Activated T-cell treated with anti-CD3 and anti-CD28 coated beads, Interleukin-2, amount 50 U/mL, for 48 hours (primary cell): Measurements from ENCODE around the gene PRKCA.

Experiments
- DNase-seq, 2 experiments: peaks; one replicate each; pipeline ENCODE4 v3.0.0-alpha.2; 2020

Gene PRKCA

DNA sequence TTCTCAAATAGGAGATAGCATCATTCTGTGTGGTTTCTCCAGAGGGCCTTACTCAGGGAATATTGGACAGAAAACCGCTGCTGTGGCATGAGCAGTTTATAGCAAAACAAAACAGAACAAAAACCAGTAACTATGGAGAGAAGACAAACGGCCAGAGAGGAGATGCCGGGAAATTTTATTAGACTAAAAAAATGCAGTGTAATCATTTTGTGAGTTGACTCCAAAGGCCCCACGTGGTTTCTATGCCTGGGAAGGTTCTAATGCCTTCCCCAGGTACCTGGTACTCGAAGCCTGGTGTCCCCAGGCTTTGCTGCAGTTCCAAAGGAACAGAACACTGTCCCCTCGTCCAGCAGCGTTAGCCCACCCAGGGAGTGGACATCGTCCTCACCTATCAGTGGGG, 519.6 kb downstream of the PRKCA start:
- no peak for DNase-seq

DNA sequence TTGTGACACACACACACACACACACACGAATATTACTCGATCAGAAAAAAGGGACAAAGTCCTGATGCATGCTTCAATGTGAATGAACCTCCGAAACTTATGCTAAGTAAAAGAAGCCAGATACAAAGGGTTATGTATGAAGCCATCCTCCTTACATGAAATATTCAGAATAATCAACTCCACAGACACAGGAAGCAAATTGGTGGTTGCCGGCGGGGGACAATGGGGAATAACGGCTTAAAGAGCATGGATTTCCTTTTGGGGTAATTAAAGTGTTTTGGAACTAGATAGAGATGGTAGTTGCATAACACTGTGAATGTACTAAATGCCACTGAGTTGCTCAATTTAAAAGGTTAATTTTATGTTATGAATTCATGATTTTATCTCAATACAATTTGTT, 524.4 kb downstream of the PRKCA start:
- no peak for DNase-seq

DNA sequence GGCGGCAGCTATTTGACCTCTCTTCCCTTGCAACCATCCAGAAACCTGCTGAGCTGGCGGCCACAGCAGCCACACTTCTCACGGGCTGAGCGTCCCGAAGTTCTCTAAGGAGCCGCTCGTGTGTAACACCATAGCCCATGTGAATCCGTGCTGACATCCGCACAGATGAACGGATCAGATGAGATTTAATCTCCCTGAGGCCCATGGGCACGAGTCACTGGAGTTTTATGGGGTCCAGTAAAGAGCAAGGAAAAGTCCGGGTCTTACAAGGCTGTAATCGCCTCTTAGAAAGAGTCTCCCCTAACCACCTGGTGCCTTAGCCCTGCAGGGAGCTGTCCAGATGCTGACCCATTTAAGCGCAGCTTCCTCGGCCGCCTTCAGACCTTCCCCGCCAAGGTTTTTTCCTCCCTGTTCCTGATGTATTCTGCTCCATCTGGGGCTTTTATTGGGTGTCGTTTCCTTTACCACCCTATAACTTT, 527.0 kb downstream of the PRKCA start:
- peak in 1 of 2 experiments; percentile 29 for DNase-seq

DNA sequence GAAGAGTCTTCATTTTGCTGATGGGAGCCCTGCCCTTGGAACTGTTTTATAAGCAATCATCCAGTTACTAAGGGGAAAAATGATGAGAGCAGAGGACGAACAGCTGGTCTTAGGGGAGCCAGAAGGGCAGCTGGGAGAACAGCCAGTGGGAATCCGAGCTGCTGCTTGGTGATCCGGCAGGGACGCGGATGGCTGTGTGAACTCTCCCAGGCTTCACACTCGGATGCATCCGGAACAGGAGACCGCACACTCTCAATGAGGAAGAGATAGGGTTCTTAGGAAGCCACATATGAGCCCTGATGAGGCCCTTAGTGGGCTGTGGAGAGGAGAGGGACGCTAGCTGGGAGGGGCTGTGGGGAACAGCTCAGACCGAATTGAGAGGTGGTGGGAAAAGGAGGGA, 527.5 kb downstream of the PRKCA start:
- DNase-seq, result no peak

DNA sequence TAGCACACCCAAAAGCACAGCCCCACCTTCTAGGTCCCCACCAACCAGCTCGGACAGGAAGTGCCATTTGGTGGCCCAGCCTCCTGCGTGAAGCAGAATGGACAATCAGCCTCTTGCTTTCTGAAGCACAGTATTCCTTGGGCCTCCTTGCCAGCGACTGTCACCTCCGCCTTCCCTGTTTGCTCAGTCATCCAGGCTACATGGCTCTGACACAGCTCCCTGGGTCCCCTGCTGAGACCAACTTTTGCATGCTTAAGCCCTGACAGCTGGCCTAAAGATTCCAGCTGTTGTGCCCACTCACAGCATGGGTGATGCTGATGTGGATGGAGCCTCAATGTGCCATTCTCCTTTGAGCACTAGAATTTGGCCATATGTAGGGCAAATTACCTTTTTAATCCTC, 528.0 kb downstream of the PRKCA start:
- no peak for DNase-seq

DNA sequence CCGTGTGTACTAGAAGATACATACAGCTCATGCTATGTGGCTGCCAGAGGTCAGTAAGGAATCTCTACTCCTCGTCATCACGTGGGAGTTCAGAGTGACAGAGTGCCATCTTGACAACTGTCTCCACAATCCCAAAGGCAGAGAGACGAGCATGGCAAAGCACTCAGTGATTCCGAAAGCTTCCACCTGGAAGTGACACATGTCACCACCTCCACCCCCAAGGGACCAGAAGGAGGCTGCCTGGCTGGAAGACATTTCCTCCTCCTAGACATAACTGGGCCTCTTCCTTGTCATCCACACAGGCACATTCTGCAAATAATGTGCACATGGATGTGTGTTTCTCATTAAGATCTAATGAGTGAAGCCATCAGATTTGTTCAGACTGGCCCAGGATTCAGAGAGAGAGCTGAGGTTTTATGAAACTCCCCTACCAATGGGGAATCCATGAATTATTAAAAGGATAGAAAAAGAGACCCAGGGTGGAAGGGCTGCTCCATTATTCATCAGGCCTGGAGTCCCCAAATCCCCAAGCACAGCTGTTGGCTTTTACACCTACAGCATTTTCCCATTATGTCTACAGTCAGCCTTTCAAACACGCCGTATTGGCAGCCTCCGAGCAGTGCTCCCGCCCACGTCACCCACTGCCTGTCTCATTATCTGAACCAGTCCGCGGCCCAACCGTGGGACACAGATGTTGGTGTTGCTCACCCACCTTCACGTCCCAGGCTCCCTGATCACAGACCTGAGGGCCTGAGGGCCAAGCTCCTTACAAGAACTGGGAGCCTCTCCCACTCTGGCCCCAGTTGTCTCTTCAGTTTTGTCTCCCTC, 529.2 kb downstream of the PRKCA start:
- DNase-seq, result no peak

DNA sequence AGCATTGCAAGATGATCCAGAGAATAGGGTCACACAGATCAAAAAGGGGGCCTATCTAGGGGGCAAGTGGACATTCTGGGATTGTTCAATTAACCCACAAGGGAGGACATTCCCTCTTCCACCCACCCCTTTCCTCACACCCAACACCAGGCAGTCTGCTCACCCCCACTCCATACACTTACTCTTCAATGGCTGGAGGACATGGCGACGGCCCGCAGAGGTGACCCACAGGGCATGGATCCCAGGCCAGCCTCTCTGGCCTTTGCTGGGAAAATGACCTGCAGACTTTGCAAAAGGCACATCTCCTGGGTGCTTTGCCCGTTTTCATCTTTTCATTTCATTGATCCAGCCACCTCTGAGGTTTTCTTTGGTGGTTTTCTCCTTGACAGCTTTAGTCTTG, 530.8 kb downstream of the PRKCA start:
- no peak for DNase-seq

DNA sequence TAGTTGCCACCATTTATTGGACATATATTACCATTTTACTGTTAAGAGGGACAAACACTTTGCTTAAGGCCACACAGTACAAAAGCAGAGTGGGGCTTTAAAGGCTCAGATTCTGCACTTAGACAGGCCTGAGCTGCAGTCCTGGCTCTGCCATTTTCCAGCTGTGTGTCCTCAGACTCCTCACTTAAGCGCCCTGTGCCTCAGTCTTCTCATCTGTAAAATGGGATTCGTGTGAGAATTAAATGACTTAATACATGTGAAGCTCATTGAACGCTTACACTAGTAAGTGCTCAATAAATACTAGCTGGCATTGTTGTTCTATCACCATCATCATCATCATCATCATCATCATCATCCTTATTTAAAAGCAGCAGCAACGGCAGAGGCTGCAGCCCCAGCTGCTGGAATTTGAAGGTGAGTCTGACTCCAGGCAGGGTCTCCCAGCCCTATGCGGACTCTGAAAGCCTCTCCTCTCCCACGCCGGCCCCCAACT, 532.1 kb downstream of the PRKCA start:
- DNase-seq, result no peak

DNA sequence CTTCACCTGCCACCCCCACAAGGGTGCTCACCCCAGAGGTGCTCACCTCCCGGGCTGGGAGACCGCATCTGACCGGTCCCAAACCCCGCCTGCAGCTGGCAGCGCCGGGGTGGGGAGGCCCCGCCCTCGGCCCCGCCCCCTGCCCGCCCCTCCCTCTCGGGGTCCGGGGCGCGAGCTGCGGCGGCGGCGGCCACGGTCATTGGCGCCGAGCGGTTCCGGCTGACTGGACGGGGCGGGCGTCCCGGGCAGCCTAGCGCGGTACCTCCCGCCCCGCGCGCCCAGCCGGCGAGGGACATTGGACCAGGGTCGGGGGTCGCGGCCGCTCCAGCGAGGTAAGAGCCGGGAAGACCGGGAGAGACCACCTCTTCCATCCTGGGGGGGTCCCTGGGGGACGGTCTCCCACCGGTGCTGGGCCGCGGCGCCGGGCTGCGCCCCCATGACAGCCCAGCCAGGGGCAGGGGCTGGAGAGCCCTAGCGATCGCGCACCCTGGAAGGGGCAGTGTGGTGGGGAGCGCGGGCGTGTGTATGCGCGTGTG, 532.6 kb downstream of the PRKCA start, which contains the start of gene CACNG5:
CACNG5 (plus strand) TSS at position 199 of the 536 bp plus-strand sequence. CDS start 42,216 bp downstream, outside the sequence.
- no peak for DNase-seq

DNA sequence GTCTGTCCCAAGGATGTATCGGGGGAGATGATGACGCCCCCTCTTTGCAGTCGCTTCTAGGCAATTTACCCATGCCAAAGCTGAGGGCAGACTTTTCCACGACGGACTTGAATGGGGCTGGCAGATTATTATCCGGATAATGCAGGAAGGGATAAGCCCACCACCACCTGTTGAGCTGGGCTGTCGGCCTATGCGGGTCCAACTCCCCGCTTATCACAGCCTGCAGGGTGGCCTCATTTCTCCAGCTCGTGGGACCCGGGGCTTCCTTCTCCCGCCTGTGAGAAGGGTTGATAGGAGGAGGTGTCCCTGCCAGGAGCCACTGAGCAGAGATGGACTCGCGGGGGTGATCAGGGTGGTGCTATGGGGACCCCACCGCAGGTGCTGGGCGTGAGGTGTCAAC, 533.1 kb downstream of the PRKCA start:
- DNase-seq, result no peak

DNA sequence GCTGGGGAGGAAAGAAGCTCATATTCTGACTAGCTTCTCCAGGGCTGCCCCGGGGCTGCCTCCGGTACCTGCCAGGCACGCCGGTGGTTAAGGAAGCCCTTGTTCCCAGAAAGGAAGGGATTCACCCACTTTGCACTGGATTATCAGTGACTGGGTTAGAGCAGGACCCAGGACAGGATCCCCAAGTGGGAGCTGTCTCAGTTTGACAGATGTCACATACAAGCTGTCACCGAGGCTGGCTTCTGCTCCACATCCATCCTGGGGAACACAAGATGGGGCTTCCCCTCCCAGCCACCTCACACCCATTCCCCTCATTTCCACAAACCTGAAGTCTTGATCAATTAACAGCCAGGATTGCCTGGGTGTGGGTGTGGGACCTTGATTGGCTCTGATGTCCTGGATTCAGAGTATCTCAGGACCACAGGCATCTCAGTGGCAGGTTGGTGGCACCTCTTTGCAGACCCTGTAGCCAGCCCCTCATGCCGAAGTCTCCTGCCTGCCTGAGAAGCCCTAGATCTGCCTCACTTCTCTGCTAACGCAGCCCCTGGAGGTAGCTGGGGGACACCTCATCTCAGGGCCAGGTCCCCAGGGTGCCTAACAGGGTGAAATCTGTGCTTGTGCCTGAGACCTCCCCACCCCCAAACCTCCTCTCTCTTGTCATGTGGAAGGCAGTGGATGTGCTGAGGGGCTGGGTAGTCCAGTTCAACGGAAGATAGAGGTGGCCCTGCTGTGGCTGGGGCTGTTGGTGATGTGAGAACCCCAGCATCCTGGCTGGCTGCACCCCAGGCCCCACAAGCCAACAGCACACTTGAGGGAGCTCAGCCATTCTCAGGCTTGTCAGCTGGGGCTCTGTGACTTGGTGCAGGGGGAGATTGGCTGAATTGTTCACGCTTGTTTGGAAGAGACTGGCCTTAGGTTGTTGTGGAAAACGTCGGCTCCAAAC, 533.9 kb downstream of the PRKCA start:
- DNase-seq, result no peak

DNA sequence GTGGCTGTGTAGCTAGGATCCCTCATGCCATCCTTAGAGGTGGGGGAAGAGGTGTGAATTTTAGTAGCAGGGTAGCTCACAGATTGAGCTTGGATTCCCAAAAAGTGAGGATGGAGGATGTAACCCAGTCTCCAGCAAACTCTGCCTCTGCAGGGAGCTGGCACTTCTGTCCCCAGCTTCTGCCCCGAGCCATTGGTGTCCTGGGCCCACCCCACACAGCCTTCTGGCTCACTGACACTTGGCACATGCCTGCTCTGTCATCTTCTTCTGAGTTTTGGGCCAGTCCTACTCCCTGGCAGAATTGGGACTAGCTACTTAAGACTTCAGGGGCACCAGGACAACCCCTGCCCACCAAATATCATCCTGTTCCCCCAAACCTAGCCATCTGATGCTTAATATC, 534.8 kb downstream of the PRKCA start:
- no peak for DNase-seq

DNA sequence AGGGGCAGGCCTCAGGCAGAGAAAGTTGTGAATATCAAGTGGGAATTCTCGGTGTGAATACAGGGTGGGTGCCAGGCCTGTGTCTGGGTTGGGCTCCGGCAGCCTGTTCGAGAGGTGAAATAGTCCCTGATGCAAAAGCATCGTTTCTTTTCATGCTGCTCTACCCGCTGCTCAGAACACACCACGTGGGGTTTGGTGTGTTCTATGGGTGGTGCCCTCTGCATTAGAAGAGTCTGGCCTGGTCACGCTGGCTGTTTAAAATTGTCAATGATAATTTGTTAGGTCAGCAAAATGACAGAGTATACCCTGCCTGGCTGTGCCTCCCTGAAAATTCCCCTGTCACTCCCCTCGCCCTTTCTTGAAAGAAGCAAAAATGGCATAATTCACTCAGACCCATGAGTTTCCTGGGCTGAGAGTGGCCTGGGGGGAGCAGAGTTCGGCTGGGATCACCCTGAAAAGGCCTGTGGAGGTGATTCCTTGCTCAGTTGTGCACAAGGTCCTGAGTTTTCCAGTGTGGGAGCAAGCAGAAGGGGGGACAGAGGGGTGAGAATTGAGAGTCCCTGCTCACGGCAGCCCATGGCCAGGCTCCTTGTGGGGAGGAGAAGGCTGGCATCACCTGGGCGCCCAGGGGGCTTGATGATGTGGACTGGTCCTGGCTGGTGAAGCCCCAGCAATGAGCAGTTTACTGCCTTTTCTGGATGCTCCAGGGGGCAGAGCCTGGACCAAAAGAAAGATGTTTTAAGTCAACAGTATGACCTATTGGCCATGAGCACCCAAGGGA, 535.7 kb downstream of the PRKCA start:
- DNase-seq, result no peak

DNA sequence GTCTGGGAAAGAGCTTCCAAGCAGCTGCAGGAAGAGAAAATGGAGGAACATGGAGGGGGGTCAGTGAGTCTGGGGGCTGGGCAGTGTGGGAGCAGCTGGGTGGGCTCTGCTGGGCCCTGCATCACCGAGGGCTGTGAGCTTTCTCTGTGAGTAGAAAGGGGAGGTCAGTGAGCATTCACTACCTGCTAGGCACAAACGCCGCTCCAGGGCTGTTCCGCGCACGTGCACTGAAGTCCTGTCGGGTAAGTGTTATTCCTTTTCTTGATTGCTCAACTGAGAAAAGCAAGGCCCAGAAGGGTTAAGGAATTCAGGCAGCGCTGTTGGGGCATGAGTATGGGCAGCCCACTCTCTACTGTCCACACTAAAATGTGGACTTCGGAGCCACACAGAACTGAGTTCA, 537.2 kb downstream of the PRKCA start:
- no peak for DNase-seq

DNA sequence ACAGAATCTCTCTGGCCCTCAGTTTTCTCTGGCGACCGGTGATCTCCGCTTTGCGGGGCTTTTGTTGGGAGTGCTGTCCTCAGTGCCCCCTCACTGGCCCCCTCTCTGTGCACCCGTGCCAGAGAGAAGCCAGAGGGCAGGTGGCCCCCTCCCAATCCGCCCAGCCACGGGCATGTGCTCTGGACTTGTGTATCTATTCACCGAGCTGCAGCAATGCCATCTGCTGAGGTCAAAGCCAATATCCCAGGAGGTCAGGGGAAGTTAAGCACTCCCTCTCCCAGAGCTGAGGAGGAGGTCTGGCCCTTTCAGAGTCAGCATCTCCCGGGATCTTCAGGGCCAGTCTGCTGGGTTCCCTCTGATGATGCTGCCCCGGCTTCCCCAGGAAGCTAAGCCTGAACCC, 537.6 kb downstream of the PRKCA start:
- no peak for DNase-seq

DNA sequence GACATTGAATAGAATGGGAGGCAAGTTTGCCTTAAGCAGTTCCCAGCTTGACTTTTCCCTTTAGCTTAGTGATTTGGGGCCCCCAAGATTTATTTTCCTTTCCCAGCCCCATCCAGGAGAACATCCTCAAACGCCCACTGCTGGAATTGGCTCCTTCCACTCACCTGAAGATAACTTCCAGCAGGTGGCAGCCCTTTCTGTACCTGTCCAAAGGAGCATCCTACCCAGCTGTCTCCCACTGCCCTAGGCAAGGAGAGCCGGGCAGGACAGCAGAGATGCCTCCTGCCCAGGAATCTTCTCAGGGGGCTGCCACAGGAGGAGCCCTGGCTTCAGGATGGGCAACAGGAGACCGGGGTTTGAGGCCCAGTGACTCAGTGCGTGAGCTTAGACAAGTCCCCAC, 538.9 kb downstream of the PRKCA start:
- no peak for DNase-seq

DNA sequence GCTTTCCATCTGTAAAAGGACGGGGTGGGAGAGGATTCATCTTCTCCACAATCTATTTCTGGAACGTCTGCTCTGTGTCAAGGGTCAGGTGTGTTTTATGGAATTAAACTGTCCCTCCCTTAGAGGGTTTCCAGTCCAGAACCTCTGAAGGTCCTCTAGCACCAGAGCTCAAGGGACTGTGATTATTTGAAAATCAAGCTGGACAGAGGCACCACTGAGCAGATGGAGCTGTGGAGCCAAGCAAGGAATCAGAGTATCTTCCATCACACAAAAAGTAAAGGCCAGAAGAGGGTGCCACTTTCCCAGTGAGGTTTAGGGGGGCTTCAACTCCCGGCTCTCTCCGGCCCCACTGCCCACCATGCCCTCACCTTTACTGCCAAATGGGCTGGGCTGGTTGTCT, 539.3 kb downstream of the PRKCA start:
- DNase-seq, result no peak

DNA sequence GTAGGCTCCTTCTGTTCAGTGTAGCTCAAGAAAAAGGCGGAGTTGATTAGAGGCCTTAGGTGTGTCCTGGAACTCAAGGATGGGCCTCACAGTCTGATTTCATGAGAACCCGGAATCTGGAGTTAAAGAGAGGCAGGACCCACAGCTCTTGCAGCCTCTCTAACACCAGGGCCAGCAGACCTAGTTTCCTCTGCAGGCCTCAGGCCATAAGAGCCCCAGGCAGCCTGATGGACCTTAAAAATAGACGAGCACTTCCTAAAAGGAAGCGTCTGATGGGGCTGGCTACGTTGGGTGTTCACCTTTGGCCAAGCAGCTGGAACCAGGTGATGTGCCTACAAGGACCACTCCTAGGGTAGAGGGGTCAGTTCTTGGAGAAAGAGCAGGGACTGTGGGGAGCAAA, 540.1 kb downstream of the PRKCA start:
- DNase-seq, result no peak

DNA sequence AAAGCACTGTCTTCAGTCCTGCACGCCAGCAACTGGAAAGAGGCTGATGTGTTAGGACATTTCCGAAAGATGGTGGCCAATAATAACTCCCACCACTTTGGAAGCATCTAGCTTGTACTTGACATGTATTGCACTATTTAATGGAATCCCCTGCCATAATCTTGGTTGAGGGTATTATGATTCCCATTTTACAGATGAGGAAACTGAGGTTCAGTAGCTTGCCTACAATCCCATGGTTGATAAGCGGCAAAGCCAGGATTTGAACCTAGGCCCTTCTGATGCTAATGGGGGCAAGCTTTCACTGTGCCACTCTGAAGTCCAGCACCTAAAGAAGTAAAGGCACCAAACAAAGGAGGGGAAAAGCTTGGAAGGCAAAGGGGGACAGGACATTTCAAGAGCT, 540.5 kb downstream of the PRKCA start:
- no peak for DNase-seq

DNA sequence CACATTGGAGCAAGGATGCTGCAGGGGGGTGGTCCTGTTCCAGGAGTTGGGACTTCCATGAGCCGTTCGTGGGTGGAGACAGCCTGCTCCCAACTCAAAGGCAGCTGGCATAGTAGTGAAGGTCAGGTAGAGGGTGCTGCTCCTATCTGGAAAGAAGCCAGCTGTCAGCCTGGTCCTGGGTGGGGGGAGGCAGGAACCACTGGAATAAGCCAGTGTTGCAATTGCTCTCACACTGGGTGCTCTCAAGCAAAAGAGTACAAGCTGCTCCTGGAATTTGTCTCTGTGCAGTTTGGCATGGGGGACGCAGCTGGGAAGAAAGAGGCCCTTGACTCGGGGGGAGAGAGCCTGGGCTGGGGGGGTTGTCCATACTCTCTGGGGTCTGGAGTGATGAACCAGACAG, 541.2 kb downstream of the PRKCA start:
- DNase-seq, result no peak

DNA sequence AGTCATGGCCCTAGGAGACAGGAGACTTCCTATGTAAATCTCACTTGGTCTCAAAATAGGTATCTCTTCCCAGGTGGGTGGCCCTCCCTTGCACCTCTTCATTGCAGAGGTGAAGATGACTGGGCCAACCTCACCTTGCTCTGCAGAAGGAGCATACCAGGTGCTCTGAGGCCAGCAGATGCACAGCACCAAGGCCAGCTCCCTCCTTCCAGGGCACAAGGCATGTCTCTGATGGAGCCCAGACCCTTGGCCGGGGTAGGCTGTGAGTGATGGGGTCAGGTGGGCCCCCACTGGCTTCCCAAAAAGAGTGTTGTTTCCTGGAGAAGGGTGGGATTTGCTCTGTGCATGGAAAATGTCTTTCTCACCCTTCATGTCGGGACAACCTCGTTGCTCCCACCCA, 545.3 kb downstream of the PRKCA start:
- no peak for DNase-seq

DNA sequence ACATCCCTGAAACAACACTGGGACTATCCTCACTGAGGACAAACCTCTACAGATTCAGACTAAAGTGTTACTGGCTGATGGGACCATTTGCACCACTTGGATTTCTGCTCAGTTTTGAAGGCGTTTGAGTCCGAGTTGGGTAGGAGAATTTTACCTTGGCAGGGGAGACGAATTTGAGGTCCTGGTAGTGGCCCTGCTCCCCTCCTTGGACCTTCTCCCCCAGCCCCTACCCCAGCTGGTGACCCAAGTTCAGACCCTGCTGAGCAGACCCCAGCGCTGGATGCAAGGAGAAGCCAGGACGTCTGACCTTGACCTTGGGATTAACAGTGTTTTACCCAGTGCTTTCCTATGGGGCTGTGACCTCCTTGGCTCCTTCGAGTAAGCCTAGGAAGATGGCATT, 546.1 kb downstream of the PRKCA start:
- DNase-seq, result no peak
